GM12892 (cell line): ENCODE data around the gene PARS2.

Experiments
- POLR2A ChIP-seq: IDR thresholded peaks from 2 replicates; pipeline ENCODE4 v1.6.1; 2011; ENCODE audit warnings: low read depth, low read length, control low read depth
- POLR2AphosphoS5 ChIP-seq: IDR thresholded peaks from 2 replicates; pipeline ENCODE4 v1.6.1; 2011; ENCODE audit warnings: low read depth, low read length, control low read depth
- TAF1 ChIP-seq: IDR thresholded peaks from 2 replicates; pipeline ENCODE4 v1.6.1; 2011; ENCODE audit warnings: low read depth, mild to moderate bottlenecking, control low read depth, low read length, borderline replicate concordance

DNA sequence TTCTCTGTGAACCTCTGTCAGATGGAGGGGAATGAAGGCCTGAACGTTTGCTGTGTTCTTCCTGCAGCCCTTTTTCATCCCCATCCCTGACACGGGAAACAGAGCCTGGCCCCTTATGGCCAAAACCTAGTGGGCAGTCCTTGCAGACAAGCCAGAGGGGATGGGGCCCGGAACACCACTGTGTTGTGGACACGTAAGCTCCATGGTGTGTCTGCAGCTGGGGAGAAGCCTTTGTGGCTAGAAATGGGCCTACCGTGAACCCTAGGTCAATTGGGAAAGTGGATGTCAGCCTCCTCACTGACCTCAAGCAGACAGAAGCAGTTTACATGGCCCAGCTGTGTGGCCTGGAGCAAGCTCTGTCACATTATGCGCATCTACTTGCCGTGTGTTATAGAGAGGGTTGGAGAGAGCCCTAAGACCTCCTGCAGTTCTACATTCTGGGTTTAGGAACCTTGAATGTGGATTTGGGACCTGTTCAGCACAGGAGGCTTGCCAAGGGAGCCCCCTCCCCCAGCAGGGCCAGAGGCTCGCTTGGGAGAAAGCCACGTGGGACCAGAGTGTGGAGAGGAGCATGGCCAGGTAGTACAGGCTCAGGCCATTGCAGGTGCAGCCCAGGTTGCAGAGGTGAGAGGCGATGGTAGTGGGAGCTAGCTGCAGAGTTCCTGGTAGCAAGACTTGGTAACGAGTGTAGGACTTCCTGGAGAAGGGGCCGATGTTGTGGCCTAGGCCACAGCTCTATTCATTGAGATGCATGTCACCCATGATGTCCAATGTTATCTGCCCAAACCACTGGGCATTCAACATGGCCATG lies 20.7 kb downstream of the PARS2 start:
- TF ChIP-seq TAF1, result no peak
- 0 out of 2 replicates have a peak, but pooled peaks have one; percentile 44 for TF ChIP-seq POLR2AphosphoS5
- TF ChIP-seq POLR2A, result no peak; the same call in 1 of the 2 replicates
